ENCODE measurements around the gene PDF. TPM values are rescaled to one million over a fixed set of nuclear protein-coding genes. Genes with fewer than 3 reads are reported as not detected.
A peak's percentile ranks its signal among the peaks of the same experiment; 100 is the strongest.

The PDF gene
- total and polyA plus RNA-seq, 2 donors (not counting 3 experiments of a cell fraction or from before 2014, with no cell fraction given), result 13.1 to 16.7 TPM

- peak overlapping the region; percentile 78 for H3K27ac ChIP-seq (ENCODE audit: insufficient read depth, low read depth, low read length)
- CTCF ChIA-PET, result interaction anchor here (0.6 to 1.6 kb wide), 7 partner anchors 14 to 297 kb away, joined by 3 to 16 read pairs (median 4); no protein-coding TSS in a partner anchor
- peaks cover 4 to 5% of the 10 kb centered on the region in 2 experiments for H3K36me3 ChIP-seq (ENCODE audit: control insufficient read depth in 2 of 2, extremely low read depth in 1 of 2, insufficient read depth in 2 of 2, low read length in 2 of 2)
Observed at GRCh38 chr16:69378760-69379159, 48.4 kb upstream of the PDF start.

GRCh38 chr16:69378036-69378435 lies 47.6 kb upstream of the PDF start:
- no peak for DNase-seq (ENCODE audit: low read depth, low spot score)
- no peaks in the 10 kb centered on the region for H3K9me1 ChIP-seq (replicated peaks; ENCODE audit: control insufficient read depth, extremely low read depth, insufficient read depth, low read length)
- H3K4me3 ChIP-seq (replicated peaks in 1 of 3; ENCODE audit: insufficient read depth in 1 of 3, low read depth in 1 of 3, low read length in 3 of 3), result no peak overlapping the region
- H3K9ac ChIP-seq (replicated peaks; ENCODE audit: extremely low read depth, insufficient read depth, low read length), result no peak overlapping the region
- peak overlapping the region; percentile 56 for H3K27ac ChIP-seq (ENCODE audit: insufficient read depth, low read depth, low read length)
- ChIA-PET CTCF (interaction anchor here (0.6 to 1.6 kb wide), 7 partner anchors 13 to 298 kb away, joined by 3 to 16 read pairs (median 4); no protein-coding TSS in a partner anchor), POLR2A (interaction anchor here (0.6 to 0.8 kb wide), 4 partner anchors 34 to 348 kb away, joined by 4 to 12 read pairs (median 6); partner anchors contain the start of gene NQO1)
- no peak overlapping the region for H2AFZ ChIP-seq (ENCODE audit: low read depth, low read length)
- intact Hi-C loops (cut with micrococcal nuclease), result no loop called here
- peaks cover 10% of the 10 kb centered on the region for H3K79me2 ChIP-seq (ENCODE audit: control insufficient read depth, insufficient read depth, low read length)
- FAIRE-seq, result no peak
- no peaks in the 10 kb centered on the region for H3K27me3 ChIP-seq (ENCODE audit: control insufficient read depth in 2 of 2, insufficient read depth in 2 of 2, low read length in 2 of 2)
- peaks cover 4% of the 10 kb centered on the region for H4K20me1 ChIP-seq (replicated peaks; ENCODE audit: control insufficient read depth, extremely low read depth, insufficient read depth, low read length)
- H3K9me3 ChIP-seq (replicated peaks; ENCODE audit: control insufficient read depth, insufficient read depth, low read length), result no peaks in the 10 kb centered on the region
- peaks cover 2 to 4% of the 10 kb centered on the region in 2 experiments for H3K36me3 ChIP-seq (ENCODE audit: control insufficient read depth in 2 of 2, extremely low read depth in 1 of 2, insufficient read depth in 2 of 2, low read length in 2 of 2)
- BruUV-seq (replicated peaks), result no TSS peak
- TF ChIP-seq FOS (IDR thresholded peaks at IDR 0.05; ENCODE audit: borderline replicate concordance, insufficient read depth, low read length), result no peak
- no peak for TF ChIP-seq EZH2 (IDR thresholded peaks at IDR 0.05; ENCODE audit: borderline replicate concordance, low read depth, low read length, severe bottlenecking)
- no peak for TF ChIP-seq CTCF (IDR thresholded peaks at IDR 0.05; ENCODE audit: extremely low read depth in 1 of 2, insufficient read depth in 1 of 2, low read depth in 1 of 2, low read length in 2 of 2)
- TF ChIP-seq MYC (IDR thresholded peaks at IDR 0.05; ENCODE audit: low read depth, low read length), result no peak
- TF ChIP-seq GATA2 (IDR thresholded peaks at IDR 0.05; ENCODE audit: insufficient read depth, insufficient read length, low read depth, low read length), result no peak
- no peak for TF ChIP-seq POLR2AphosphoS5 (IDR thresholded peaks at IDR 0.05; ENCODE audit: insufficient read depth, low read depth, low read length)
- TF ChIP-seq MAX (IDR thresholded peaks at IDR 0.05; ENCODE audit: insufficient read depth, insufficient read length), result no peak
- TF ChIP-seq JUN (IDR thresholded peaks at IDR 0.05; ENCODE audit: borderline replicate concordance, insufficient read depth, insufficient read length, low read depth), result no peak
- TF ChIP-seq POLR2A (IDR thresholded peaks at IDR 0.05; ENCODE audit: low read depth, low read length), result no peak
- peaks cover 24% of the 10 kb centered on the region for H3K4me1 ChIP-seq (ENCODE audit: control insufficient read depth, extremely low read depth, insufficient read depth, low read length)
- dilution Hi-C loops (cut with MboI; ENCODE audit: extremely low pct_ligation_motif_present, low sequenced_read_pairs), result no loop called here
- peak overlapping the region; percentile 23 for H3K4me2 ChIP-seq (ENCODE audit: insufficient read depth, low read length)

More at GRCh38 chr16:69378760-69379159, 48.4 kb upstream of the PDF start:
- DNase-seq (ENCODE audit: low read depth, low spot score) (peak; percentile 79), FAIRE-seq (no peak)
- intact Hi-C loops (cut with micrococcal nuclease), result no loop called here
- no peak overlapping the region for H2AFZ ChIP-seq (ENCODE audit: low read depth, low read length)
- peaks cover 4% of the 10 kb centered on the region for H4K20me1 ChIP-seq (replicated peaks; ENCODE audit: control insufficient read depth, extremely low read depth, insufficient read depth, low read length)
- H3K79me2 ChIP-seq (ENCODE audit: control insufficient read depth, insufficient read depth, low read length), result peaks cover 13% of the 10 kb centered on the region
- POLR2A ChIA-PET, result interaction anchor here (0.6 to 0.8 kb wide), 4 partner anchors 34 to 348 kb away, joined by 4 to 12 read pairs (median 6); partner anchors contain the start of gene NQO1
- no peak overlapping the region for H3K4me3 ChIP-seq (replicated peaks in 1 of 3; ENCODE audit: insufficient read depth in 1 of 3, low read depth in 1 of 3, low read length in 3 of 3)
- peak overlapping the region; percentile 23 for H3K4me2 ChIP-seq (ENCODE audit: insufficient read depth, low read length)
- no peaks in the 10 kb centered on the region for H3K9me3 ChIP-seq (replicated peaks; ENCODE audit: control insufficient read depth, insufficient read depth, low read length)
- H3K9me1 ChIP-seq (replicated peaks; ENCODE audit: control insufficient read depth, extremely low read depth, insufficient read depth, low read length), result no peaks in the 10 kb centered on the region
- peaks cover 25% of the 10 kb centered on the region for H3K4me1 ChIP-seq (ENCODE audit: control insufficient read depth, extremely low read depth, insufficient read depth, low read length)
- no TSS peak for BruUV-seq (replicated peaks)
- dilution Hi-C loops (cut with MboI; ENCODE audit: extremely low pct_ligation_motif_present, low sequenced_read_pairs), result no loop called here
- TF ChIP-seq FOS (IDR thresholded peaks at IDR 0.05; ENCODE audit: borderline replicate concordance, insufficient read depth, low read length) (peak; percentile 73), POLR2AphosphoS5 (IDR thresholded peaks at IDR 0.05; ENCODE audit: insufficient read depth, low read depth, low read length) (no peak), JUN (IDR thresholded peaks at IDR 0.05; ENCODE audit: borderline replicate concordance, insufficient read depth, insufficient read length, low read depth) (peak; percentile 48), GATA2 (IDR thresholded peaks at IDR 0.05; ENCODE audit: insufficient read depth, insufficient read length, low read depth, low read length) (peak; percentile 61)
- H3K27me3 ChIP-seq (ENCODE audit: control insufficient read depth in 2 of 2, insufficient read depth in 2 of 2, low read length in 2 of 2), result no peaks in the 10 kb centered on the region
- peak overlapping the region; percentile 33 for H3K9ac ChIP-seq (replicated peaks; ENCODE audit: extremely low read depth, insufficient read depth, low read length)
